ENCODE results near the gene SNX32. TPM values are rescaled to one million over a fixed set of nuclear protein-coding genes. Genes with fewer than 3 reads are reported as not detected.

The SNX32 gene
- total RNA-seq, 2 experiments from 2014 or later, result 0.33 to 0.61 TPM

DNA sequence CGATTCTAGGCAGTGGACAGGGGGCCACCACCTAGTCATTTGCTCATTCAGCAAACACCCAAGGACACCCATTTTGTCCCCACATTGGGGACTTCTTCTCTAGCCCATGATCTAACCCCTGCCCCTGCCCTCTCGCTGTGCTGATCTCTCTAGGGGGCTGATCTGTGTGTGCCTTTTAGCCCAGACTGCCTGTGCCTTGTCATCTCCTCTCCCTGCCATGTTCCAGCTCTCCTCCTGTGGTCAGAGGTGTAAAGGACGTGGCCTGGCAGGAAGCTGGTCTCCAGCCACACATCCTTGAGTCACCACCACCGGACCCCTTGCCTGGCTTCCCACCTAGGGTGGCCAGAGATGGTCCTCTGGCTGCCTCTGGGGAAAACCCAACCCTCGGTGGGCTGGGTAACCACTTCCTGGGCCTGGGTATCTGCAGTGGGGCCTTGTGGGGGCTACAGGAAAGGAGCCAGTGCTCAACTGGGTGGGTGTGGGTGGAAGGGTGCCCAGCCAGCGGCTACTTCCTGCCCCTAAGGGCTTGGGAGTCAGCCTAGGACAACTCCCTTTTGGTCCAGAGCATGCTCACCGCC lies 47.2 kb downstream of the SNX32 start:
- H3K36me3 Mint-ChIP-seq (ENCODE audit: low read depth), result peaks cover 31% of the 10 kb centered on the region
- POLR2A ChIA-PET, result interaction anchor here (1.4 to 2.4 kb wide), 2 partner anchors 22 to 47 kb away, joined by 3 to 11 read pairs; partner anchors contain the start of gene MUS81

DNA sequence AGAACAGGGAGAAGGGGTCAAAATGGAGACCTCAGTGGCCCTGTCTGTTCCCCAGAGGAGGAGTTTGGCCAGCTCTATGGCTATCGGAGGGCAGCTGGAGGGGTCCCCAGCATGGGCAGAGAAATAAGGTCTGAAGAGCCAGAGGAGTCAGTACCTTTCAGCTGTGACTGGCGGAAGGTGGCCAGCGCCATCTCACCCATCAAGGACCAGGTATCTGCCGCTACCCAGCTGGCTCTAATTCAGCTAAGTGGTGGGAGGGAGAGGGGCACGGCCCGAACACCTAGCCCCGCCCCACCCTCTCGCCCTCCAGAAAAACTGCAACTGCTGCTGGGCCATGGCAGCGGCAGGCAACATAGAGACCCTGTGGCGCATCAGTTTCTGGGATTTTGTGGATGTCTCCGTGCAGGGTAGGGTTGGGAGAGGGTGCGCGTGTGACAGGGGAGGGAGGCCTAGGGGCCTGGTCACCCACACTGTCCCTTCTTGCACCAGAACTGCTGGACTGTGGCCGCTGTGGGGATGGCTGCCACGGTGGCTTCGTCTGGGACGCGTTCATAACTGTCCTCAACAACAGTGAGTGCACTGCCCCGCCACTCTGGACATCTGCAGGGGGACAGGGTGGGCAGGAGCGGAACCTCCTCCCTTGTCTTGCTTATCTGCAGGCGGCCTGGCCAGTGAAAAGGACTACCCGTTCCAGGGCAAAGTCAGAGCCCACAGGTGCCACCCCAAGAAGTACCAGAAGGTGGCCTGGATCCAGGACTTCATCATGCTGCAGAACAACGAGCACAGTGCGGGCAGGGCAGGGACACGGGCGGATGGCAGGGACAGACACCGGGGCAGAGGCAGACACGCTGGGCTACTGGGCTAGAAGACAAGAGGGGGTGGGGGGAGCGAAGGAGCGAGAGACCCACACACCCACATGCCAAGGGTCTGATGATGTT lies 48.6 kb downstream of the SNX32 start:
- H3K9me3 ChIP-seq (ENCODE audit: control insufficient read depth in 1 of 2, insufficient read depth in 1 of 2, low read length in 2 of 2), result no peaks in the 10 kb centered on the region
- POLR2A ChIA-PET, result interaction anchor here (1.3 to 2.4 kb wide), 2 partner anchors 23 to 170 kb away, joined by 3 to 11 read pairs; partner anchors contain the start of genes KAT5 and MUS81
- no peak overlapping the region for H3K27ac ChIP-seq (ENCODE audit: low read depth in 1 of 2, low read length in 2 of 2)
- Mint-ChIP-seq H3K27ac (no peak overlapping the region), H3K36me3 (ENCODE audit: low read depth) (peaks cover 37% of the 10 kb centered on the region), H3K4me1 (ENCODE audit: low read depth) (peaks cover 30% of the 10 kb centered on the region), H3K27me3 (no peaks in the 10 kb centered on the region), H3K9me3 (no peaks in the 10 kb centered on the region), H3K4me3 (no peak overlapping the region)
- intact Hi-C loops (cut with DNase I, micrococcal nuclease), result loop anchor here in 1 of 2 experiments (10.0 kb wide), 1 partner anchor 168 kb away; the partner anchor contains the start of gene KAT5
- H3K4me3 ChIP-seq (ENCODE audit: low read length), result no peak overlapping the region
- DNase-seq (peak in 1 of 14 experiments; percentile 1), ATAC-seq (ENCODE audit: poor library complexity) (no peak)
- CTCF ChIA-PET, result interaction anchor here (0.8 to 3.5 kb wide), 3 partner anchors 8 to 23 kb away, joined by 3 to 37 read pairs (median 21); partner anchors contain the start of gene MUS81
- peaks cover 35% of the 10 kb centered on the region for H3K36me3 ChIP-seq (ENCODE audit: insufficient read depth, low read length)
- TF ChIP-seq, protein P1, sequence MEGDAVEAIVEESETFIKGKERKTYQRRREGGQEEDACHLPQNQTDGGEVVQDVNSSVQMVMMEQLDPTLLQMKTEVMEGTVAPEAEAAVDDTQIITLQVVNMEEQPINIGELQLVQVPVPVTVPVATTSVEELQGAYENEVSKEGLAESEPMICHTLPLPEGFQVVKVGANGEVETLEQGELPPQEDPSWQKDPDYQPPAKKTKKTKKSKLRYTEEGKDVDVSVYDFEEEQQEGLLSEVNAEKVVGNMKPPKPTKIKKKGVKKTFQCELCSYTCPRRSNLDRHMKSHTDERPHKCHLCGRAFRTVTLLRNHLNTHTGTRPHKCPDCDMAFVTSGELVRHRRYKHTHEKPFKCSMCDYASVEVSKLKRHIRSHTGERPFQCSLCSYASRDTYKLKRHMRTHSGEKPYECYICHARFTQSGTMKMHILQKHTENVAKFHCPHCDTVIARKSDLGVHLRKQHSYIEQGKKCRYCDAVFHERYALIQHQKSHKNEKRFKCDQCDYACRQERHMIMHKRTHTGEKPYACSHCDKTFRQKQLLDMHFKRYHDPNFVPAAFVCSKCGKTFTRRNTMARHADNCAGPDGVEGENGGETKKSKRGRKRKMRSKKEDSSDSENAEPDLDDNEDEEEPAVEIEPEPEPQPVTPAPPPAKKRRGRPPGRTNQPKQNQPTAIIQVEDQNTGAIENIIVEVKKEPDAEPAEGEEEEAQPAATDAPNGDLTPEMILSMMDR (IDR thresholded peaks at IDR 0.05), result no peak
- H3K4me1 ChIP-seq (ENCODE audit: insufficient read depth, low read length), result peaks cover 53% of the 10 kb centered on the region
- no peaks in the 10 kb centered on the region for H3K27me3 ChIP-seq (ENCODE audit: control insufficient read depth in 1 of 2, insufficient read depth in 2 of 2, low read length in 2 of 2)

More for the DNA sequence above, 47.2 kb downstream of the SNX32 start:
- H3K27me3 Mint-ChIP-seq, result no peaks in the 10 kb centered on the region
- CTCF ChIA-PET, result interaction anchor here (0.7 to 1.2 kb wide), 2 partner anchors 7 to 21 kb away, joined by 3 to 4 read pairs; partner anchors contain the start of gene MUS81
- intact Hi-C loops (cut with DNase I, micrococcal nuclease), result loop anchor here in 1 of 2 experiments (10.0 kb wide), 1 partner anchor 166 kb away; the partner anchor contains the start of gene KAT5
- H3K4me1 Mint-ChIP-seq (ENCODE audit: low read depth), result peaks cover 22% of the 10 kb centered on the region
- no peaks in the 10 kb centered on the region for H3K9me3 Mint-ChIP-seq
- Histone ChIP-seq H3K27ac (ENCODE audit: low read depth in 1 of 2, low read length in 2 of 2) (peak overlapping the region in 1 of 2 donors; percentile 18), H3K4me1 (ENCODE audit: insufficient read depth, low read length) (peaks cover 57% of the 10 kb centered on the region), H3K36me3 (ENCODE audit: insufficient read depth, low read length) (peaks cover 35% of the 10 kb centered on the region), H3K9me3 (ENCODE audit: control insufficient read depth in 1 of 2, insufficient read depth in 1 of 2, low read length in 2 of 2) (no peaks in the 10 kb centered on the region), H3K27me3 (ENCODE audit: control insufficient read depth in 1 of 2, insufficient read depth in 2 of 2, low read length in 2 of 2) (no peaks in the 10 kb centered on the region), H3K4me3 (ENCODE audit: low read length) (peak overlapping the region; percentile 7)
- ATAC-seq (ENCODE audit: poor library complexity), result no peak
- H3K27ac Mint-ChIP-seq, result peak overlapping the region; percentile 44
- TF ChIP-seq, protein P1 (IDR thresholded peaks at IDR 0.05), result no peak
- H3K4me3 Mint-ChIP-seq, result no peak overlapping the region
- DNase-seq, result peak in 1 of 14 experiments; percentile 2

All from CD4-positive, alpha-beta T cell (primary cell).